HepG2 (cell line): ENCODE data around the gene MEA1.

ENCODE experiments used
- ZNF24 ChIP-seq: fragments of 450-650 bp; IDR thresholded peaks from 2 replicates; pipeline ENCODE4 v1.6.1; 2017; ENCODE audit warnings: antibody characterized with exemption, mild to moderate bottlenecking
- ZNF317 ChIP-seq: sonication (generic); formaldehyde crosslinking; IDR thresholded peaks from 2 replicates; pipeline ENCODE4 v1.5.0; 2020; ENCODE audit warnings: mild to moderate bottlenecking, missing genetic modification reagents

DNA sequence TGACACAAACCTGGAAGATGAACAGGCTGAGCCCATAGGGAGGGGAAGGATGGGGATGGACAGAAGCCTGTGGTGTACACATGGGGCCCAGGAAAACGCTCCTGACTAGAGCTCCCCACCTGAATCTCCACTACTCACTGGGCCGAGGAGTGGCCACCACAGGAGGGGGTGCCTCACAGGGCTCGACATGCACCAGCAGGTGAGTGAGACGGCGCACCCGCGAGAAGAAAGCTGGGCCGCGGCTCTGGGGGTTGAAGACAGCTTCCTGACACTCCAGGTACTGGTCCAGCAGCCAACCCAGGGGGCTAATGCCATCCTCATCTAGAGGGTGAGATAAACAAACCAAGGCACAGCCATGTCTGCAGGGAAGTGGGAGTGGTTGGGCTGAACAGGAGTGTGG is 29.6 kb upstream of the MEA1 start:
- no peak for TF ChIP-seq ZNF24
- TF ChIP-seq ZNF317, result no peak
